Endothelial cell of umbilical vein (primary cell): Measurements from ENCODE around the gene ARF1. TPM values are rescaled to one million over a fixed set of nuclear protein-coding genes. Genes with fewer than 3 reads are reported as not detected.

ENCODE experiments used
- BruUV-seq: library from RNA; stranded (reverse); fragments of 400-500 nt; replicated peaks from 2 replicates; lab custom pipeline; 2021; lab: Mats Ljungman, UMichigan
- CTCF ChIA-PET: fragments of 300-600, 350-600 bp; sonication (Branson Sonifier 250); formaldehyde crosslinking; loops from one replicate; lab custom pipeline; 2021; ENCODE audit warnings: antibody characterized with exemption, inconsistent platforms; lab: Charles Lee
- POLR2A ChIA-PET: fragments of 300-600, 350-600 bp; sonication (Branson Sonifier 250); formaldehyde crosslinking; loops from one replicate; lab custom pipeline; 2021; ENCODE audit warnings: antibody characterized with exemption, inconsistent platforms; lab: Charles Lee
- DNase-seq: peaks from one replicate; pipeline ENCODE4 v3.0.0-alpha.2; 2011; ENCODE audit warnings: low read depth, low spot score
- FAIRE-seq: peaks from 2 replicates; lab custom pipeline; 2011; peaks lifted over from hg19 to GRCh38; lab: Jason Lieb, UNC
- H2AFZ ChIP-seq: 2 replicates; pipeline ENCODE4 v1.6.0; 2012; ENCODE audit warnings: low read depth, low read length, control low read depth, inconsistent platforms
- H3K27ac ChIP-seq: 2 replicates; pipeline ENCODE4 v1.5.1; 2011; ENCODE audit warnings: low read depth, mild to moderate bottlenecking, control low read depth, low read length, moderate library complexity; ENCODE audit not compliant: insufficient read depth
- H3K27me3 ChIP-seq, 2 experiments: 2 replicates each; pipeline versions ENCODE4 v1.6.0 to v1.6.1; 2011; ENCODE audit warnings: low read length in 2 of 2, mixed read lengths in 1 of 2; ENCODE audit not compliant: control insufficient read depth in 2 of 2, insufficient read depth in 2 of 2
- H3K36me3 ChIP-seq, 2 experiments: 2 replicates in 1 of 2; 3 replicates in 1 of 2; pipeline ENCODE4 v1.5.1; 2011; ENCODE audit warnings: low read length in 2 of 2, mild to moderate bottlenecking in 1 of 2, moderate library complexity in 1 of 2; ENCODE audit not compliant: control insufficient read depth in 2 of 2, insufficient read depth in 2 of 2; ENCODE audit errors: extremely low read depth in 1 of 2
- H3K4me1 ChIP-seq: 3 replicates; pipeline ENCODE4 v1.5.1; 2011; ENCODE audit warnings: mild to moderate bottlenecking, low read length; ENCODE audit not compliant: control insufficient read depth, insufficient read depth; ENCODE audit errors: extremely low read depth
- H3K4me2 ChIP-seq: 2 replicates; pipeline ENCODE4 v1.6.1; 2011; ENCODE audit warnings: low read length, control low read depth, mixed read lengths; ENCODE audit not compliant: insufficient read depth
- H3K4me3 ChIP-seq, 3 experiments: fragments of 200-600 bp in 1 of 3; sonication (generic), shearing (Covaris generic) in 1 of 3; replicated peaks in 1 of 3; 2 replicates each; pipeline ENCODE4 v1.5.1; 2011 to 2016; ENCODE audit warnings: control low read depth in 3 of 3, low read length in 3 of 3, mild to moderate bottlenecking in 2 of 3, inconsistent platforms in 1 of 3, low read depth in 1 of 3, moderate library complexity in 1 of 3; ENCODE audit not compliant: insufficient read depth in 1 of 3
- H3K79me2 ChIP-seq: 2 replicates; pipeline ENCODE4 v1.6.0; 2012; ENCODE audit warnings: low read length, inconsistent platforms; ENCODE audit not compliant: control insufficient read depth, insufficient read depth
- H3K9ac ChIP-seq: replicated peaks from 2 replicates; pipeline ENCODE3; 2011; ENCODE audit warnings: low read length, control low read depth; ENCODE audit not compliant: insufficient read depth; ENCODE audit errors: extremely low read depth
- H3K9me1 ChIP-seq: replicated peaks from 3 replicates; pipeline ENCODE4 v1.6.0; 2011; ENCODE audit warnings: mild to moderate bottlenecking, low read length; ENCODE audit not compliant: control insufficient read depth, insufficient read depth; ENCODE audit errors: extremely low read depth
- H3K9me3 ChIP-seq: replicated peaks from 2 replicates; pipeline ENCODE4 v1.5.1; 2012; ENCODE audit warnings: low read length, inconsistent platforms; ENCODE audit not compliant: control insufficient read depth, insufficient read depth
- H4K20me1 ChIP-seq: replicated peaks from 2 replicates; pipeline ENCODE3; 2011; ENCODE audit warnings: mild to moderate bottlenecking, low read length; ENCODE audit not compliant: control insufficient read depth, insufficient read depth; ENCODE audit errors: extremely low read depth
- EZH2 ChIP-seq: IDR thresholded peaks from 2 replicates; pipeline ENCODE4 v1.6.1; 2012; ENCODE audit warnings: borderline replicate concordance, low read depth, mild to moderate bottlenecking, moderate library complexity, low read length, inconsistent platforms; ENCODE audit not compliant: severe bottlenecking
- FOS ChIP-seq: IDR thresholded peaks from 2 replicates; pipeline ENCODE4 v1.6.1; 2011; ENCODE audit warnings: mild to moderate bottlenecking, low read length, moderate library complexity, borderline replicate concordance; ENCODE audit not compliant: insufficient read depth
- GATA2 ChIP-seq: IDR thresholded peaks from 2 replicates; pipeline ENCODE4 v1.7.0; 2011; ENCODE audit warnings: low read depth, mild to moderate bottlenecking, moderate library complexity, mixed read lengths, low read length; ENCODE audit not compliant: insufficient read length, insufficient read depth
- JUN ChIP-seq: IDR thresholded peaks from 2 replicates; pipeline ENCODE4 v1.6.1; 2011; ENCODE audit warnings: borderline replicate concordance, low read depth; ENCODE audit not compliant: insufficient read length, insufficient read depth
- MYC ChIP-seq: IDR thresholded peaks from one replicate; pipeline ENCODE4 v1.6.1; 2011; ENCODE audit warnings: mild to moderate bottlenecking, low read depth, low read length
- POLR2A ChIP-seq: IDR thresholded peaks from 2 replicates; pipeline ENCODE4 v1.6.1; 2012; ENCODE audit warnings: low read depth, mild to moderate bottlenecking, control low read depth, low read length
- POLR2AphosphoS5 ChIP-seq: IDR thresholded peaks from 2 replicates; pipeline ENCODE4 v1.6.1; 2012; ENCODE audit warnings: low read depth, mild to moderate bottlenecking, control low read depth, low read length, moderate library complexity; ENCODE audit not compliant: insufficient read depth
- dilution Hi-C: fragments of 300-500 bp; cut with MboI; formaldehyde crosslinking; loops from one replicate; pipeline ENCODE4 v1.15.0; 2019; ENCODE audit warnings: low sequenced_read_pairs; ENCODE audit not compliant: extremely low pct_ligation_motif_present
- intact Hi-C: fragments of 100-400 bp; cut with micrococcal nuclease; formaldehyde crosslinking; loops from one replicate; pipeline ENCODE4 v1.10.0; 2022
- polyA plus RNA-seq, 4 experiments: library from polyadenylated mRNA; depleted of rRNA in 3 of 4; stranded (reverse) in 3 of 4; unstranded in 1 of 4; fragments of >200 nt; gene quantifications; 2 replicates each; pipeline versions ENCODE4 v1.2.1 to v1.2.3, GENCODE V29; 2011 to 2012; ENCODE audit warnings: missing spikeins in 1 of 4
- total RNA-seq: library from RNA; stranded (reverse); gene quantifications from 2 replicates; pipeline ENCODE4 v1.2.3, GENCODE V29; 2021
- TF ChIP-seq, protein P1 (sequence below), 2 donors: IDR thresholded peaks; 1 replicate in 1 of 2; 2 replicates in 1 of 2; pipeline ENCODE4 v1.5.1; 2011; ENCODE audit warnings: low read length in 2 of 2, mild to moderate bottlenecking in 2 of 2, moderate library complexity in 2 of 2, control low read depth in 1 of 2, inconsistent platforms in 1 of 2, low read depth in 1 of 2; ENCODE audit not compliant: insufficient read depth in 1 of 2; ENCODE audit errors: extremely low read depth in 1 of 2
- TF ChIP-seq, protein P2 (sequence below): IDR thresholded peaks from 2 replicates; pipeline ENCODE4 v1.6.1; 2011; ENCODE audit not compliant: insufficient read depth, insufficient read length

ARF1 gene
- total and polyA plus RNA-seq, 2 donors (not counting 3 experiments of a cell fraction or from before 2014, with no cell fraction given) = 499 to 844 TPM

DNA sequence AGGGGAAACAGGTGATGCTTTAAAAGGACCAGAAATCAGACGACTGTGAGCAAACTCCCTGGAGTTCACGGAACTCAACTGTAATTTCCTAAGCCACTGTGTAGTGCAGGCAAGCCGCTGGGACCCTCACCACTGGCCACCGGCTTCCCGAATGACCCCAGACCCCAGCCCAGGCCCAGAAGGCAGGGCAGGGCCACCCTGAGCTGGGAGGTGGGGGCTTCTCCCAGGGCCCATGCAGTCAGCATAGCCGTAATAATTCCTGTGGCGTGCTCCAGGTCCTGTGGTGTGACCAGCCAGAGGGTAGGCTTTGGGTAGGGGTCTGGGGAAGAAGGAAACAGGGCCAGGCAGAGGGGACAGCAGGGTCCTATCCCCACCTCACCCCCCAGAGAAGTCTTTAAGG, 3.5 kb upstream of the ARF1 start:
- no peaks in the 10 kb centered on the region for H4K20me1 ChIP-seq
- POLR2A ChIA-PET = no interaction called here

More for the DNA sequence above, 3.5 kb upstream of the ARF1 start:
- no TSS peak for BruUV-seq
- Histone ChIP-seq H3K27me3 (no peaks in the 10 kb centered on the region), H3K9me3 (no peaks in the 10 kb centered on the region), H3K9ac (no peak overlapping the region), H3K4me2 (no peak overlapping the region), H3K79me2 (peaks cover 28% of the 10 kb centered on the region), H2AFZ (no peak overlapping the region), H3K9me1 (no peaks in the 10 kb centered on the region), H3K4me1 (peaks cover 7% of the 10 kb centered on the region), H3K36me3 (no peaks in the 10 kb centered on the region), H3K4me3 (no peak overlapping the region), H3K27ac (no peak overlapping the region)
- TF ChIP-seq, protein P1, sequence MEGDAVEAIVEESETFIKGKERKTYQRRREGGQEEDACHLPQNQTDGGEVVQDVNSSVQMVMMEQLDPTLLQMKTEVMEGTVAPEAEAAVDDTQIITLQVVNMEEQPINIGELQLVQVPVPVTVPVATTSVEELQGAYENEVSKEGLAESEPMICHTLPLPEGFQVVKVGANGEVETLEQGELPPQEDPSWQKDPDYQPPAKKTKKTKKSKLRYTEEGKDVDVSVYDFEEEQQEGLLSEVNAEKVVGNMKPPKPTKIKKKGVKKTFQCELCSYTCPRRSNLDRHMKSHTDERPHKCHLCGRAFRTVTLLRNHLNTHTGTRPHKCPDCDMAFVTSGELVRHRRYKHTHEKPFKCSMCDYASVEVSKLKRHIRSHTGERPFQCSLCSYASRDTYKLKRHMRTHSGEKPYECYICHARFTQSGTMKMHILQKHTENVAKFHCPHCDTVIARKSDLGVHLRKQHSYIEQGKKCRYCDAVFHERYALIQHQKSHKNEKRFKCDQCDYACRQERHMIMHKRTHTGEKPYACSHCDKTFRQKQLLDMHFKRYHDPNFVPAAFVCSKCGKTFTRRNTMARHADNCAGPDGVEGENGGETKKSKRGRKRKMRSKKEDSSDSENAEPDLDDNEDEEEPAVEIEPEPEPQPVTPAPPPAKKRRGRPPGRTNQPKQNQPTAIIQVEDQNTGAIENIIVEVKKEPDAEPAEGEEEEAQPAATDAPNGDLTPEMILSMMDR (IDR thresholded peaks at IDR 0.05; ENCODE audit: extremely low read depth in 1 of 2, insufficient read depth in 1 of 2, low read depth in 1 of 2, low read length in 2 of 2) = no peak
- TF ChIP-seq POLR2AphosphoS5 (no peak), POLR2A (no peak), MYC (no peak), JUN (no peak), EZH2 (no peak), FOS (no peak), GATA2 (no peak)
- TF ChIP-seq, protein P2, sequence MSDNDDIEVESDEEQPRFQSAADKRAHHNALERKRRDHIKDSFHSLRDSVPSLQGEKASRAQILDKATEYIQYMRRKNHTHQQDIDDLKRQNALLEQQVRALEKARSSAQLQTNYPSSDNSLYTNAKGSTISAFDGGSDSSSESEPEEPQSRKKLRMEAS = no peak
- DNase-seq (no peak), FAIRE-seq (no peak)
- dilution Hi-C loops = no loop called here
- CTCF ChIA-PET = interaction anchor here (0.9 kb wide), 1 partner anchor 80 kb away, joined by 3 read pairs; no protein-coding TSS in a partner anchor
- intact Hi-C loops = no loop called here
